ENCODE data around the gene DSG2. TPM values are rescaled to one million over a fixed set of nuclear protein-coding genes. Genes with fewer than 3 reads are reported as not detected.

The DSG2 gene
- total RNA-seq, 2 experiments from 2014 or later = 0.11 to 0.14 TPM

DNA sequence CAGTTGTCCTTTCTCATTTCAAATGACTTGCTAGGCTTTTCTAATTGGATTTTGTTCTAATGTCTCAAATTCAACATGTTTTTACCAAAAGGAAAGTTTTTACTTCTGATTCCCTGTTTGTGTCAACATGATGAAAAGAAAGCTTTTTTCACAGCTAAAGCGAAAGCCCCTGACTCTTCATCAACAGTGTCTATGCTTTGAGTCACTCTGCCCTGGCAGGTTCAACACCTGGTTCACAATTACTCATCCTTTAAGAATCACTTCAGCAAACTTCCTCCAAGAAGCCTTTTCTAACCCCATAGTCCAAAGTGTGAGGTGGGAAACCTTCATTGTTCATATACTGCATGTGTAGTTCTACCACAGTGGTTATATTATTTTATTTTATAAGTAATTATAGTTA lies 7.6 kb upstream of the DSG2 start:
- intact Hi-C loops (cut with DNase I, micrococcal nuclease) = no loop called here
- H3K9me3 ChIP-seq (ENCODE audit: control insufficient read depth in 1 of 2, insufficient read depth in 1 of 2, low read length in 2 of 2) = no peaks in the 10 kb centered on the region

DNA sequence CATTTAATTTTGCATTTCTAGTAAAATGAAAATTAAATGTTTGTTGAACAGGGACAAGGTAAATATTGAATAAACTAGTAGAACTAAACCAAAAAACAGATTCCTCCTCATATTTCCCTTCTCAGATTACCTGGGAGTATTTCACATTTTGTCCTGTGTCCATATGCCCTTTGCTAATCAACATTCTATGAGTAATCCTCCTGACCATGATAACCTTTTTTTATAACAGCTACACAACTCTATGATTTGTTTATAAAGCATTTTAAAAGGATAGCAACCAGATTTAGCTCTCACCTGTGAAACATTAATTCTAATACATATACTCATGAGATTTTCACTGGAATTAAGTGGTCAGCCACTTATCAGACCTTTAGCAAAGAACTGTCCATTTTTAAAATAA lies 7.1 kb upstream of the DSG2 start:
- Mint-ChIP-seq H3K27me3 (peaks cover 35% of the 10 kb centered on the region), H3K36me3 (ENCODE audit: low read depth) (no peaks in the 10 kb centered on the region), H3K27ac (no peak overlapping the region), H3K4me1 (ENCODE audit: low read depth) (no peaks in the 10 kb centered on the region), H3K4me3 (no peak overlapping the region), H3K9me3 (no peaks in the 10 kb centered on the region)
- ChIA-PET POLR2A (no interaction called here), CTCF (no interaction called here)
- DNase-seq (no peak), ATAC-seq (ENCODE audit: poor library complexity) (no peak)
- H3K27ac ChIP-seq (ENCODE audit: low read depth in 1 of 2, low read length in 2 of 2) = no peak overlapping the region
- no peaks in the 10 kb centered on the region for H3K36me3 ChIP-seq (ENCODE audit: insufficient read depth, low read length)
- no peak overlapping the region for H3K4me3 ChIP-seq (ENCODE audit: low read length)
- H3K9me3 ChIP-seq (ENCODE audit: control insufficient read depth in 1 of 2, insufficient read depth in 1 of 2, low read length in 2 of 2) = no peaks in the 10 kb centered on the region
- TF ChIP-seq, protein P1, sequence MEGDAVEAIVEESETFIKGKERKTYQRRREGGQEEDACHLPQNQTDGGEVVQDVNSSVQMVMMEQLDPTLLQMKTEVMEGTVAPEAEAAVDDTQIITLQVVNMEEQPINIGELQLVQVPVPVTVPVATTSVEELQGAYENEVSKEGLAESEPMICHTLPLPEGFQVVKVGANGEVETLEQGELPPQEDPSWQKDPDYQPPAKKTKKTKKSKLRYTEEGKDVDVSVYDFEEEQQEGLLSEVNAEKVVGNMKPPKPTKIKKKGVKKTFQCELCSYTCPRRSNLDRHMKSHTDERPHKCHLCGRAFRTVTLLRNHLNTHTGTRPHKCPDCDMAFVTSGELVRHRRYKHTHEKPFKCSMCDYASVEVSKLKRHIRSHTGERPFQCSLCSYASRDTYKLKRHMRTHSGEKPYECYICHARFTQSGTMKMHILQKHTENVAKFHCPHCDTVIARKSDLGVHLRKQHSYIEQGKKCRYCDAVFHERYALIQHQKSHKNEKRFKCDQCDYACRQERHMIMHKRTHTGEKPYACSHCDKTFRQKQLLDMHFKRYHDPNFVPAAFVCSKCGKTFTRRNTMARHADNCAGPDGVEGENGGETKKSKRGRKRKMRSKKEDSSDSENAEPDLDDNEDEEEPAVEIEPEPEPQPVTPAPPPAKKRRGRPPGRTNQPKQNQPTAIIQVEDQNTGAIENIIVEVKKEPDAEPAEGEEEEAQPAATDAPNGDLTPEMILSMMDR (IDR thresholded peaks at IDR 0.05) = no peak
- H3K4me1 ChIP-seq (ENCODE audit: insufficient read depth, low read length) = no peaks in the 10 kb centered on the region
- intact Hi-C loops (cut with DNase I, micrococcal nuclease) = no loop called here
- H3K27me3 ChIP-seq (ENCODE audit: control insufficient read depth in 1 of 2, insufficient read depth in 2 of 2, low read length in 2 of 2) = peaks cover 0 to 1% of the 10 kb centered on the region in 2 experiments

More for the DNA sequence above, 7.6 kb upstream of the DSG2 start:
- no peak overlapping the region for H3K4me3 ChIP-seq (ENCODE audit: low read length)
- H3K4me1 Mint-ChIP-seq (ENCODE audit: low read depth) = no peaks in the 10 kb centered on the region
- no peak overlapping the region for H3K4me3 Mint-ChIP-seq
- ATAC-seq (ENCODE audit: poor library complexity) (no peak), DNase-seq (no peak)
- no peak overlapping the region for H3K27ac ChIP-seq (ENCODE audit: low read depth in 1 of 2, low read length in 2 of 2)
- H3K4me1 ChIP-seq (ENCODE audit: insufficient read depth, low read length) = no peaks in the 10 kb centered on the region
- H3K27me3 Mint-ChIP-seq = peaks cover 30% of the 10 kb centered on the region
- no peaks in the 10 kb centered on the region for H3K36me3 Mint-ChIP-seq (ENCODE audit: low read depth)
- no peaks in the 10 kb centered on the region for H3K27me3 ChIP-seq (ENCODE audit: control insufficient read depth in 1 of 2, insufficient read depth in 2 of 2, low read length in 2 of 2)
- H3K27ac Mint-ChIP-seq = no peak overlapping the region
- POLR2A ChIA-PET = no interaction called here
- CTCF ChIA-PET = no interaction called here
- TF ChIP-seq, protein P1 (IDR thresholded peaks at IDR 0.05) = no peak
- no peaks in the 10 kb centered on the region for H3K9me3 Mint-ChIP-seq
- no peaks in the 10 kb centered on the region for H3K36me3 ChIP-seq (ENCODE audit: insufficient read depth, low read length)

GRCh38 chr18:31491586-31491985 lies 6.4 kb upstream of the DSG2 start:
- H3K27ac ChIP-seq (ENCODE audit: low read depth in 1 of 2, low read length in 2 of 2) = no peak overlapping the region
- no peaks in the 10 kb centered on the region for H3K36me3 ChIP-seq (ENCODE audit: insufficient read depth, low read length)
- peaks cover 35% of the 10 kb centered on the region for H3K27me3 Mint-ChIP-seq
- no peak overlapping the region for H3K27ac Mint-ChIP-seq
- H3K4me1 Mint-ChIP-seq (ENCODE audit: low read depth) = no peaks in the 10 kb centered on the region
- no peaks in the 10 kb centered on the region for H3K36me3 Mint-ChIP-seq (ENCODE audit: low read depth)
- ChIA-PET POLR2A (no interaction called here), CTCF (no interaction called here)
- peaks cover under 1 to 6% of the 10 kb centered on the region in 2 experiments for H3K27me3 ChIP-seq (ENCODE audit: control insufficient read depth in 1 of 2, insufficient read depth in 2 of 2, low read length in 2 of 2)
- H3K9me3 ChIP-seq (ENCODE audit: control insufficient read depth in 1 of 2, insufficient read depth in 1 of 2, low read length in 2 of 2) = no peaks in the 10 kb centered on the region
- no peak overlapping the region for H3K4me3 Mint-ChIP-seq
- DNase-seq = no peak
- no peaks in the 10 kb centered on the region for H3K4me1 ChIP-seq (ENCODE audit: insufficient read depth, low read length)
- intact Hi-C loops (cut with DNase I, micrococcal nuclease) = no loop called here
- ATAC-seq (ENCODE audit: poor library complexity) = no peak
- no peaks in the 10 kb centered on the region for H3K9me3 Mint-ChIP-seq
- no peak overlapping the region for H3K4me3 ChIP-seq (ENCODE audit: low read length)
- TF ChIP-seq, protein P1 (IDR thresholded peaks at IDR 0.05) = no peak

Measured in CD4-positive, alpha-beta T cell (primary cell).